GM19468 (cell line): Measurements from ENCODE around the gene SLC7A11.

Experiments
- ATAC-seq: cut with Tn5 transposase; IDR thresholded peaks from one replicate; pipeline ENCODE4 v1.9.1; 2021; ENCODE audit warnings: mild to moderate bottlenecking, moderate library complexity, moderate number of reproducible peaks; ENCODE audit not compliant: unreplicated experiment; ENCODE audit errors: extremely low read depth

SLC7A11 gene

GRCh38 chr4:138242076-138242833 lies at the start of gene SLC7A11:
Gene SLC7A11, minus strand, starts transcription at chr4:138242349. Its CDS starts 280 bp downstream, at chr4:138242069.
- peak; percentile 99 for ATAC-seq

GRCh38 chr4:138291431-138291830 lies 49.3 kb upstream of the SLC7A11 start:
- no peak for ATAC-seq

GRCh38 chr4:138290805-138291204 lies 48.7 kb upstream of the SLC7A11 start:
- no peak for ATAC-seq

GRCh38 chr4:138279286-138279685 lies 37.1 kb upstream of the SLC7A11 start:
- no peak for ATAC-seq

- ATAC-seq: no peak
Measured at GRCh38 chr4:138277133-138277532, 35.0 kb upstream of the SLC7A11 start.

GRCh38 chr4:138275963-138276621 lies 33.9 kb upstream of the SLC7A11 start:
- no peak for ATAC-seq

GRCh38 chr4:138275216-138275615 lies 33.1 kb upstream of the SLC7A11 start:
- no peak for ATAC-seq

- no peak for ATAC-seq
Measured at GRCh38 chr4:138269175-138269574, 27.0 kb upstream of the SLC7A11 start.

- no peak for ATAC-seq
Measured at GRCh38 chr4:138267835-138268234, 25.7 kb upstream of the SLC7A11 start.

- no peak for ATAC-seq
Measured at GRCh38 chr4:138266948-138267347, 24.8 kb upstream of the SLC7A11 start.

GRCh38 chr4:138263247-138263816 lies 21.2 kb upstream of the SLC7A11 start:
- ATAC-seq: no peak

- ATAC-seq: no peak
Measured at GRCh38 chr4:138262469-138262868, 20.3 kb upstream of the SLC7A11 start.

- ATAC-seq: no peak
Measured at GRCh38 chr4:138262030-138262429, 19.9 kb upstream of the SLC7A11 start.

- ATAC-seq: no peak
Measured at GRCh38 chr4:138259824-138260223, 17.7 kb upstream of the SLC7A11 start.

- ATAC-seq: no peak
Measured at GRCh38 chr4:138259271-138259670, 17.1 kb upstream of the SLC7A11 start.

GRCh38 chr4:138256608-138257007 lies 14.5 kb upstream of the SLC7A11 start:
- no peak for ATAC-seq

GRCh38 chr4:138255917-138256597 lies 13.9 kb upstream of the SLC7A11 start:
- ATAC-seq: no peak

- ATAC-seq: no peak
Measured at GRCh38 chr4:138252551-138252950, 10.4 kb upstream of the SLC7A11 start.

- ATAC-seq: no peak
Measured at GRCh38 chr4:138251938-138252337, 9.8 kb upstream of the SLC7A11 start.

GRCh38 chr4:138249132-138249531 lies 7.0 kb upstream of the SLC7A11 start:
- ATAC-seq: no peak

GRCh38 chr4:138248058-138248457 lies 5.9 kb upstream of the SLC7A11 start:
- no peak for ATAC-seq
